HCT116 (cell line): ENCODE measurements around the gene CEACAM18. TPM values are rescaled to one million over a fixed set of nuclear protein-coding genes. Genes with fewer than 3 reads are reported as not detected.

Experiments used
- ATAC-seq: fragments of 200-7000 bp; cut with Tn5 transposase; 2 replicates; pipeline ENCODE4 v1.9.1; 2020; ENCODE audit warnings: mild to moderate bottlenecking, moderate library complexity
- BruUV-seq: library from RNA; stranded (reverse); fragments of 400-500 nt; replicated peaks from 2 replicates; lab custom pipeline; 2021; lab: Mats Ljungman, UMichigan
- CTCF ChIA-PET: fragments of 300-600 bp; sonication (Branson Sonifier 250); formaldehyde crosslinking; loops from one replicate; lab custom pipeline; 2021; ENCODE audit warnings: antibody characterized with exemption; lab: Charles Lee
- POLR2A ChIA-PET: fragments of 300-600, 350-600 bp; sonication (Branson Sonifier 250); formaldehyde crosslinking; loops from one replicate; lab custom pipeline; 2021; ENCODE audit warnings: antibody characterized with exemption; lab: Charles Lee
- RAD21 ChIA-PET, 2 experiments: fragments of 300-600 bp; sonication (Branson Sonifier 250); formaldehyde crosslinking; loops; one replicate each; lab custom pipeline; 2023; ENCODE audit warnings: low total read pairs in 2 of 2; ENCODE audit not compliant: uncharacterized antibody in 2 of 2, unreplicated experiment in 2 of 2, low non-redundant PET in 1 of 2; lab: Charles Lee
- DNase-seq: peaks from one replicate; pipeline ENCODE4 v3.0.0-alpha.2; 2010; ENCODE audit warnings: low read depth, low spot score
- H2AFZ ChIP-seq: fragments of 200-600 bp; shearing (Covaris generic), sonication (generic); 2 replicates; pipeline ENCODE4 v1.6.1; 2017; ENCODE audit warnings: low read depth, mixed run types, mixed read lengths, antibody characterized with exemption, low read length; ENCODE audit not compliant: poor library complexity, severe bottlenecking
- H3K27ac ChIP-seq: 2 replicates; pipeline ENCODE4 v1.5.1; 2012; ENCODE audit warnings: low read depth, low read length
- H3K27me3 ChIP-seq: fragments of 200-600 bp; sonication (generic); 2 replicates; pipeline ENCODE4 v1.6.1; 2016; ENCODE audit warnings: mixed run types, low read length, mixed read lengths; ENCODE audit not compliant: insufficient read depth
- H3K36me3 ChIP-seq, 2 experiments: fragments of 200-500 bp in 1 of 2; fragments of 200-600 bp in 1 of 2; sonication (Bioruptor generic) in 1 of 2; sonication (generic) in 1 of 2; 2 replicates each; pipeline versions ENCODE4 v1.5.1 to v1.6.1; 2014 to 2016; ENCODE audit warnings: low read length in 2 of 2, inconsistent platforms in 1 of 2, mixed read lengths in 1 of 2, mixed run types in 1 of 2; ENCODE audit not compliant: insufficient read depth in 2 of 2, control insufficient read depth in 1 of 2
- H3K4me1 ChIP-seq, 2 experiments: fragments of 200-600 bp in 1 of 2; sonication (generic) in 1 of 2; 2 replicates each; pipeline versions ENCODE4 v1.5.1 to v1.6.1; 2012 to 2017; ENCODE audit warnings: low read length in 2 of 2, inconsistent platforms in 1 of 2, mild to moderate bottlenecking in 1 of 2, mixed read lengths in 1 of 2, mixed run types in 1 of 2, moderate library complexity in 1 of 2; ENCODE audit not compliant: insufficient read depth in 2 of 2, control insufficient read depth in 1 of 2
- H3K4me2 ChIP-seq: fragments of 200-600 bp; sonication (generic); 2 replicates; pipeline ENCODE4 v1.6.1; 2017; ENCODE audit warnings: mixed run types, low read length, mixed read lengths
- H3K4me3 ChIP-seq, 2 experiments: fragments of 200-600 bp in 1 of 2; sonication (generic) in 1 of 2; replicated peaks in 1 of 2; 2 replicates each; pipeline ENCODE4 v1.5.1; 2011 to 2016; ENCODE audit warnings: low read length in 2 of 2, control low read depth in 1 of 2, low read depth in 1 of 2, mild to moderate bottlenecking in 1 of 2, mixed read lengths in 1 of 2, mixed run types in 1 of 2
- H3K79me2 ChIP-seq: fragments of 200-600 bp; sonication (generic); 2 replicates; pipeline ENCODE4 v1.6.1; 2017; ENCODE audit warnings: mild to moderate bottlenecking, mixed run types, low read length, moderate library complexity, mixed read lengths; ENCODE audit not compliant: insufficient read depth
- H3K9ac ChIP-seq: fragments of 200-600 bp; sonication (generic); 2 replicates; pipeline ENCODE4 v1.6.1; 2016; ENCODE audit warnings: low read length, mixed read lengths
- H3K9me2 ChIP-seq: fragments of 200-600 bp; sonication (generic), shearing (Covaris generic); 2 replicates; pipeline ENCODE4 v1.6.1; 2017; ENCODE audit warnings: mixed run types, mild to moderate bottlenecking, moderate library complexity; ENCODE audit not compliant: insufficient read depth
- H3K9me3 ChIP-seq, 2 experiments: fragments of 200-500 bp in 1 of 2; fragments of 200-600 bp in 1 of 2; sonication (Bioruptor generic) in 1 of 2; sonication (generic) in 1 of 2; 2 replicates each; pipeline ENCODE4 v1.6.1; 2014 to 2017; ENCODE audit warnings: low read length in 2 of 2, mixed read lengths in 2 of 2, inconsistent platforms in 1 of 2, low read depth in 1 of 2, mild to moderate bottlenecking in 1 of 2, mixed run types in 1 of 2, moderate library complexity in 1 of 2; ENCODE audit not compliant: control insufficient read depth in 1 of 2, insufficient read depth in 1 of 2
- H4K20me1 ChIP-seq: fragments of 200-600 bp; sonication (generic), shearing (Covaris generic); 2 replicates; pipeline ENCODE4 v1.6.1; 2017; ENCODE audit warnings: mixed run types, mild to moderate bottlenecking, moderate library complexity; ENCODE audit not compliant: insufficient read depth
- CBX3 ChIP-seq: IDR thresholded peaks from 2 replicates; pipeline ENCODE4 v1.6.1; 2012; ENCODE audit warnings: low read depth
- CTCF ChIP-seq, 3 experiments: fragments of 200-600 bp in 1 of 3; sonication (generic) in 1 of 3; IDR thresholded peaks in 2 of 3; conservative IDR thresholded peaks in 1 of 3; 2 replicates each; pipeline ENCODE4 v1.5.1; 2012 to 2017; ENCODE audit warnings: low read depth in 2 of 3, low read length in 2 of 3, antibody characterized with exemption in 1 of 3, borderline replicate concordance in 1 of 3, control low read depth in 1 of 3, mild to moderate bottlenecking in 1 of 3, mixed read lengths in 1 of 3, mixed run types in 1 of 3, moderate library complexity in 1 of 3; ENCODE audit not compliant: insufficient read depth in 1 of 3
- EZH2phosphoT487 ChIP-seq: fragments of 200-600 bp; IDR thresholded peaks from 2 replicates; pipeline ENCODE4 v1.6.1; 2018; ENCODE audit warnings: antibody characterized with exemption, borderline replicate concordance
- POLR2AphosphoS5 ChIP-seq: IDR thresholded peaks from 2 replicates; pipeline ENCODE4 v1.6.1; 2011; ENCODE audit warnings: mild to moderate bottlenecking, low read depth, low read length, moderate library complexity
- RAD21 ChIP-seq: IDR thresholded peaks from 2 replicates; pipeline ENCODE4 v1.6.1; 2012; ENCODE audit warnings: low read depth, mild to moderate bottlenecking
- SIN3A ChIP-seq: IDR thresholded peaks from 2 replicates; pipeline ENCODE4 v1.6.1; 2012; ENCODE audit warnings: low read depth
- SRF ChIP-seq: IDR thresholded peaks from 2 replicates; pipeline ENCODE4 v1.6.1; 2012; ENCODE audit warnings: low read depth
- YY1 ChIP-seq: IDR thresholded peaks from 2 replicates; pipeline ENCODE4 v1.6.1; 2011; ENCODE audit warnings: low read length, low read depth, moderate library complexity, mild to moderate bottlenecking; ENCODE audit not compliant: insufficient replicate concordance; ENCODE audit errors: extremely low read depth
- ZBTB33 ChIP-seq: IDR thresholded peaks from 2 replicates; pipeline ENCODE4 v1.6.1; 2011; ENCODE audit warnings: mild to moderate bottlenecking, low read length, moderate library complexity; ENCODE audit not compliant: insufficient replicate concordance; ENCODE audit errors: extremely low read depth
- ZNF274 ChIP-seq: fragments of 200-500 bp; sonication (Bioruptor generic); IDR thresholded peaks from 2 replicates; pipeline ENCODE4 v1.6.1; 2014; ENCODE audit warnings: mild to moderate bottlenecking, low read depth, low read length, inconsistent platforms
- intact Hi-C: fragments of 100-400 bp; cut with micrococcal nuclease; formaldehyde crosslinking; loops from 2 replicates; pipeline ENCODE4 v1.10.0; 2022
- total RNA-seq: library from RNA; stranded (reverse); gene quantifications from one replicate; pipeline ENCODE4 v1.2.1, GENCODE V29; 2021; ENCODE audit not compliant: unreplicated experiment

Gene CEACAM18
- total RNA-seq, 1 experiment from 2014 or later: not detected

- H3K4me2 ChIP-seq: no peak overlapping the region
- H3K9me2 ChIP-seq: no peaks in the 10 kb centered on the region
- intact Hi-C loops: loop anchor here (1.0 to 2.0 kb wide), 4 partner anchors 164 to 306 kb away; no protein-coding TSS in a partner anchor
- DNase-seq: no peak
- POLR2A ChIA-PET: no interaction called here
- H3K27me3 ChIP-seq: peaks cover 7% of the 10 kb centered on the region; the same call in 1 of the 2 replicates
- ATAC-seq: peak; percentile 20; the same call in 1 of the 2 replicates
- no TSS peak for BruUV-seq
- H3K4me1 ChIP-seq: peaks cover 4 to 13% of the 10 kb centered on the region in 2 experiments; a peak in 2 of 4 replicates
- H3K27ac ChIP-seq: no peak overlapping the region
- H3K79me2 ChIP-seq: no peaks in the 10 kb centered on the region
- RAD21 ChIA-PET: no interaction called here
- no peaks in the 10 kb centered on the region for H3K9me3 ChIP-seq
- CTCF ChIA-PET: interaction anchor here (0.6 to 5.3 kb wide), 7 partner anchors 9 to 305 kb away, joined by 3 to 35 read pairs (median 6); no protein-coding TSS in a partner anchor
- no peak for TF ChIP-seq YY1
- no peak for TF ChIP-seq CBX3
- TF ChIP-seq RAD21: no peak
- no peak for TF ChIP-seq ZNF274
- TF ChIP-seq EZH2phosphoT487: no peak
- no peak for TF ChIP-seq SRF
- peak overlapping the region; percentile 25 for H2AFZ ChIP-seq
- no peak overlapping the region for H3K9ac ChIP-seq
- no peak overlapping the region for H3K4me3 ChIP-seq
- H3K36me3 ChIP-seq: no peaks in the 10 kb centered on the region
- H4K20me1 ChIP-seq: no peaks in the 10 kb centered on the region
These were observed 5.7 kb upstream of the CEACAM18 start for GRCh38 chr19:51472607-51473006.

- Histone ChIP-seq H2AFZ (peak overlapping the region; percentile 25), H3K79me2 (no peaks in the 10 kb centered on the region), H3K27ac (no peak overlapping the region), H3K4me2 (no peak overlapping the region), H3K9ac (no peak overlapping the region), H3K4me3 (no peak overlapping the region)
- ChIA-PET RAD21 (no interaction called here), CTCF (interaction anchor here (0.6 to 5.3 kb wide), 8 partner anchors 12 to 305 kb away, joined by 3 to 35 read pairs (median 6); no protein-coding TSS in a partner anchor), POLR2A (no interaction called here)
- TF ChIP-seq ZBTB33: no peak
- TF ChIP-seq SIN3A: no peak
- TF ChIP-seq RAD21: peak; percentile 71
- no peak for TF ChIP-seq CBX3
- TF ChIP-seq CTCF (IDR thresholded peaks at IDR 0.05 in 2 of 3, conservative IDR thresholded peaks at IDR 0.05 in 1 of 3; ENCODE audit: borderline replicate concordance in 1 of 3, insufficient read depth in 1 of 3, low read depth in 2 of 3, low read length in 2 of 3): peak; percentile 79 to 85 (median 82)
- TF ChIP-seq POLR2AphosphoS5: no peak
- TF ChIP-seq, all 23 proteins: peak for 2
- intact Hi-C loops: loop anchor here (1.0 to 2.0 kb wide), 4 partner anchors 164 to 305 kb away; no protein-coding TSS in a partner anchor
- no peaks in the 10 kb centered on the region for H4K20me1 ChIP-seq
- H3K27me3 ChIP-seq: peaks cover 5% of the 10 kb centered on the region; the same call in 1 of the 2 replicates
- no peaks in the 10 kb centered on the region for H3K36me3 ChIP-seq
- no TSS peak for BruUV-seq
- no peaks in the 10 kb centered on the region for H3K9me2 ChIP-seq
- ATAC-seq (peak; percentile 95), DNase-seq (peak; percentile 59)
- H3K9me3 ChIP-seq: no peaks in the 10 kb centered on the region
- H3K4me1 ChIP-seq: peaks cover 4 to 13% of the 10 kb centered on the region in 2 experiments; a peak in 2 of 4 replicates
These were observed 5.2 kb upstream of the CEACAM18 start for GRCh38 chr19:51473009-51473707.
